ENCODE results near the gene GSE1.

- no peak for TF ChIP-seq CTCF (IDR thresholded peaks at IDR 0.05; ENCODE audit: poor library complexity)
- TF ChIP-seq EZH2 (IDR thresholded peaks at IDR 0.05; ENCODE audit: borderline replicate concordance) = no peak
- no peak for TF ChIP-seq EZH2phosphoT487 (IDR thresholded peaks at IDR 0.05; ENCODE audit: low read depth, severe bottlenecking, unreplicated experiment)
These were observed 15.1 kb downstream of the GSE1 start for GRCh38 chr16:85628265-85628556.
